HT1080 (cell line): Measurements from ENCODE around the gene HYPK. TPM values are rescaled to one million over a fixed set of nuclear protein-coding genes. Genes with fewer than 3 reads are reported as not detected.

Experiments
- DNase-seq: peaks from one replicate; pipeline ENCODE4 v3.0.0-alpha.2; 2015; ENCODE audit warnings: low read depth
- small RNA-seq: library from RNA; depleted of rRNA; stranded (forward); fragments of <200 nt; gene quantifications from one replicate; pipeline ENCODE3, GENCODE V24; 2014
- total RNA-seq: library from RNA; depleted of rRNA; stranded (reverse); fragments of >200 nt; shearing (Covaris generic); gene quantifications from 2 replicates; pipeline ENCODE4 v1.2.3, GENCODE V29; 2014; rRNA removed

The HYPK gene
- total RNA-seq, 1 experiment from 2014 or later = 26.9 TPM

DNA sequence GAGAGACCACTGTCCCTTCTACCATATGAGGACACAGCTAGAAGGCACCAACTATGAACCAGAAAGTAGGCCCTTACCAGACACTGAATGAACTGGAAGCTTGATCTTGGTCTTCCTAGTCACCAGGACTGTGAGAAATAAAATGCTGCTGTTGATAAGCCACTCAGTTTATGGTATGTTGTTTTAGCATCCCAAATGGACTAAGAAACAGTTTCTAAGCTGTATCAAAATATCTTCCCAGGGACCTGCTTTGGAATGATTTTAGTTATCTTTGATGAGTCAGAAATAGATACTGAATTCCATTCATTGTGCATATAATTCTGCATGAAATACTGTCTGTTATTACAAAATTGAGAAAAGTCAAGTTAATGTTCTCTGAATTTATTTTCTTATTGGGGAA is 45.0 kb downstream of the HYPK start:
- DNase-seq = no peak

DNA sequence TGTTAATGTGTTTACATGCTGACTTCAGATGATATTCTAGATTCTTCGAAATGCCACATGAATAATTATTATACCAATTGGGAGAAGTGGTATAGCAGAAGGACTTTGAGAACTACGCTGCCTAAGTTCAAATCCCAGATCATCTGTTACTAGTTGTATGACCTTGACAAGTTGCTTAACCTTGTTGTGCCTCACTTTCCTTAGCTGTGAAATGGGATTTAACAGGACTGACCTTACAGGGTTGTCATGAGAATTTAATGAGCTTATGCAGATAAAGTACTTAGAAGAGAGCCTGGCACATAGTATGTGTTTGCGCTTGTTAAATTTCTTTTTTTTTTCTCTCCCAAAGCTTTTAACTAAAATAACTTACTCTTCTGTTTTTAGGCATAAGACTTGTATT is 50.9 kb downstream of the HYPK start:
- DNase-seq = no peak

DNA sequence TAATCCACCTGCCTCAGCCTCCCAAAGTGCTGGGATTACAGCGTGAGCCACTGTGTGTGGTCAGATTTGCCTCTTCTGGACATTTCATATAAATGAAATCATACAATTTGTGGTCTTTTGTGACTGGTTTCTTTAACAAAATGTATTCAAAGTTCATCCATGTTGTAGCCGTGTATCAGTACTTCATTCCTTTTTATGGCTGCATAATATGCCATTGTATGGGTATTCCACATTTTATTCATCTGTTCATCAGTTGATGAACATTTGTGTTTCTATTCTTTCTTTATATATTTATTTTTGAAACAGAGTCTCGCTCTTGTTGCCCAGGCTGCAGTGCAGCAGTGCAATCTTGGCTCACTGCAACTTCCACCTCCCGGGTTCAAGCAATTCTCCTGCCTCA is 52.2 kb downstream of the HYPK start:
- DNase-seq = no peak

Small RNA genes lying within 50 kb of the gene (small RNA-seq; reads per million reads assigned to genes)
- not detected for gene MIR1282

Other genes starting within 250 kb of the HYPK start
- gene PPIP5K1, start 210.4 kb upstream of the HYPK start, total RNA-seq = 4.1 and 6.7 TPM in 2 replicates
- 0.20 and 0.27 TPM in 2 replicates for gene CKMT1B, start 206.6 kb upstream of the HYPK start, total RNA-seq
- not detected in 2 replicates for gene STRC, start 181.8 kb upstream of the HYPK start, total RNA-seq
- 0.03 and 0.57 TPM in 2 replicates for gene CATSPER2, start 151.8 kb upstream of the HYPK start, total RNA-seq
- 0.26 TPM in 1 of 2 replicates, not detected in the other for gene CKMT1A, start 106.7 kb upstream of the HYPK start, total RNA-seq
- 113 and 216 TPM in 2 replicates for gene PDIA3, start 54.2 kb upstream of the HYPK start, total RNA-seq
- gene ELL3, start 23.6 kb upstream of the HYPK start, total RNA-seq = 2.2 and 3.0 TPM in 2 replicates
- gene SERF2, start 8.3 kb upstream of the HYPK start, total RNA-seq = 319 and 346 TPM in 2 replicates
- gene SERINC4, start 379 bp upstream of the HYPK start, total RNA-seq = 0.13 and 0.18 TPM in 2 replicates
- 21.7 and 23.8 TPM in 2 replicates for gene MFAP1, start 24.1 kb downstream of the HYPK start, total RNA-seq
- 15.1 and 19.6 TPM in 2 replicates for gene WDR76, start 26.4 kb downstream of the HYPK start, total RNA-seq